Activated T-helper 1 cell treated with Interleukin-2 at 50 U/mL for 16 hours (primary cell): ENCODE results near the gene CACNA1A.

ENCODE experiments used
- DNase-seq: peaks from one replicate; pipeline ENCODE4 v3.0.0-alpha.2; 2020; ENCODE audit warnings: low read depth

CACNA1A gene

GRCh38 chr19:13493516-13494310, 12.6 kb downstream of the CACNA1A start:
- DNase-seq: no peak

DNA sequence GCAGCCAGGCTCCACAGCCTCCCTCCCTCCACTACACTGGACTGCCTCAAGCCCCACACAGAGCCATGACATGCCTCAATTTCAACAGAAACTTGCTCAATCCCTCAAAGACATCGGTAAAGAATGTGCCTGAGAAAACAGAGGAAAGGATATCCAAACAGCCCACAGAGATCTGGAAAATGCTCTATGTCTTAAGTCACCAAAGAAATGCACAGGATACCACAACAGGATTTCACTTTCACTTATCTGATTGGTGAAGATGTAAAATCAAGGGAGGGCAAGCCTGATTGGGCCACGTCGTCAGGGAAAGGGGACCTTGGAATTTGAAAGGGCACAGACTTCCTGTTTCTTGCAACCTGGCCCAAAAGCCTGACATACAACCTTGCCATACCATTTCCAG, 14.2 kb downstream of the CACNA1A start:
- DNase-seq: no peak

DNA sequence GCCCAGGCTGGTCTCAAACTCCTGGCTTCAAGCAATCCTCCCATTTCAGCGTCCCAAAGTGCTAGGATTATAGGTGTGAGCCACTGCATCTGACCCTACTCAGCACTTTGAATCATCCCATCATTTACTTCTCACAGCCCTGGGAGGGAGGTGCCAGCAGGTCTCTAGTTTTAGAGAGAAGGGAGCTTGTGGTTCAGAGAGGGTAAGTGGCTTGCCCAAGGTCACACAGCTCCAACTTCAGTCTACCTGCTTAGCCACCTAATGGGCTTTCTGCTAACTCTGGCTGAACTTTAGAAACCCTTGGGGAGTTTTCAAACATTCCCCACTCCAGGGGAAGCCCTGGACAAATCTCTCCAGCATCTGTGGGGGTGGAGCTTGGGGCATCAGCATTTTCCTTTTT, 18.3 kb downstream of the CACNA1A start:
- no peak for DNase-seq

DNA sequence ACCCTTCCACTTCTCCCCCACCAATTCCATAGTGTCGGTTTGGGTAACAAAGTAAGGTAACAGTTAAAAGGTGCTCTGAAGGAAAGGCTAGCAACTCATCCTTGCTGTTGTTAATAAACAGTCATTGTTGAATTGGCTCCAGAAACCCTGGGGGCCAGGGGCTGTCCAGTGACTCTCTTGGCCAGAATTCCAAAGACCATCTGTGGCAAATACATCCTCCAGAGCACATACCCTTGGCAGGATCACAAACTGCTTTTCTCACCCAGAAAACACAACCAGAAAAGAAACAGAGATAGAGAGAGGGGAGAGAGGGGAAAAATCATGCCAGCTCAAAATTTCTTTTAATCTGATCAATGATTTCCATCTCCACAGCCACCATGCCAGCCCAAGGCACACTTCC, 22.1 kb downstream of the CACNA1A start:
- no peak for DNase-seq

DNA sequence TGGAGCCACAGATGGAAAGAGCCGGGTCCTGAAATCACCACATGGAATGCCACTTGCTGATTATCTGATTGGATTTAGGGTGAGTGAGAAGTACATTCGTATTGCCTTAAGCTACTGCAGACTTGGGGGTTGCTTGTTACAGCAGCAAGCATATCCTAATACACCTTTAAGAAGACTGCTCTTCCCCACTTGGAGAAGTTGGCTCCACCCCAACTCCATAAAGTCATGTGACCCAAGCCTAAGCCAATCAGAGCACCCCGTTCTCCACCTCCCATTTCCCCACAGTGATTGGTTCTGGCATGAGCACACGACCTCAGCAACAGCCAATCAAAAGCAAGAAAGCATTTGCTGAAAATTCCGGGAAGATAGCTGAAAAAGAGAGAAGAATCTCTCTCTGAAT, 23.1 kb downstream of the CACNA1A start:
- DNase-seq: no peak

GRCh38 chr19:13478576-13478975, 27.7 kb downstream of the CACNA1A start:
- DNase-seq: no peak

GRCh38 chr19:13476071-13476470, 30.2 kb downstream of the CACNA1A start:
- no peak for DNase-seq

- DNase-seq: no peak
Measured at GRCh38 chr19:13475044-13475443, 31.2 kb downstream of the CACNA1A start.

GRCh38 chr19:13466697-13467096, 39.6 kb downstream of the CACNA1A start:
- no peak for DNase-seq

DNA sequence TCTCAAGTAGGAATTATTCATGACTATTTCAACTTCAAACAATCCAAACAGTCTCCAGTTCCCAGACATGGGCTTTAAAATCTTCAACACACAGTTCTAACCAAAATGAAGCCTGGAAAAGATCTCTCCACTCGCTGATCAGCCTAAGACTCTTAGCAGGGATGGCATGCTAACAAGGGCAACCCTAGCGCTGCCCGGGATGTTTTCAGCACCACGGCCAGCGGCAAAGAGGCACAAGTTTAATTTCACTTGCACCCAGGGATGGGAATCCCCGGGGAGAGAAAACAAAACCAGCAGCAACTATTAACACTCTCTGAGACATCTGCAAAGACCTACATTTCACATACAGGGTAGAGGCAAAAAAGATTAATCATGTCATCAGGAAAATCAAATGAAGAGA, 43.0 kb downstream of the CACNA1A start:
- DNase-seq: no peak

GRCh38 chr19:13461536-13461935, 44.7 kb downstream of the CACNA1A start:
- no peak for DNase-seq

- no peak for DNase-seq
Measured at GRCh38 chr19:13460045-13460444, 46.2 kb downstream of the CACNA1A start.

DNA sequence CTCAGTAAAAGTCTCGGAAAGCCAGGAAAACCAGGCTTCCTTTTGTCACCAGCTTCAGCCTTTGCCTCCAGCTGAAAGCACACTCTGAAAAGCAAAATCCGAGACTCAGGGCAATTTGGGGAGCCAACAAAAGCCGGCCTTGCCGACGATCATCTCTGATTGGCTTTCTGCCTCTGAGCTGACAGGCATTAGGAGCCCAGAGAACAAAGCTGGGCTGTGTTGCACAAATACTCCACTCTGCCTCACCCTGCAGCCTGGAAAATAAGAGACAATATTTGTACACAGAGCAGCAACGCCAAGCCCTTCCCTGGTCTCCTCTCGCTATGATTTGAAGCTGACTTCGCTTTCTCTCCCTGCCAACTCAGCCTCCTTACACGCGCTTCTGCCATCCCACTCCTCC, 46.9 kb downstream of the CACNA1A start:
- DNase-seq: no peak

DNA sequence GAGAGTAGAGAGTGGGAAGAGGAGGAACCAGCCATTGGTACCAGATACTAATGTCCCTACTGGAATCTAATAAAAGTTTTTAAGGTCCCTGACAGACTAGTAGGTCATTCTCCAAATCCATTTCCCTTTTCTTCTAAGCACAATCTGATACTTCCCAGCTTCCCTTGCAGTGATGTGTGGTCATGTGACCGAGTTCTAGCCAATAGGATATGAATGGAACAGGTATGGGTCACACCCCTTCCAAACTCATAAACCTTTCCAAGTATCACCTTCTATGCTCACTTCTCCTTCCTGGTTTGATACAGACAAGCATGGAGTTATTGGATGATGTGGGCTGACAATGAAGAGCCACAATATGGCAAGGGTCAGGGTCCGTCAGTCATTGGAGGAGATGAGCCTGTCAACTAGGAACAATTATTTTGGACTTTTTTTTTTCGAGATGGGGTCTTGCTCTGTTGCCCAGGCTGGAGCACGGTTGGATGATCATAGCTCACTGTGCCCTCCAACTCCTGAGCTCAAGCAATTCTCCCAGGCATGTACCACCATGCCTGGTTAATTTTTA, 54.8 kb downstream of the CACNA1A start:
- no peak for DNase-seq

DNA sequence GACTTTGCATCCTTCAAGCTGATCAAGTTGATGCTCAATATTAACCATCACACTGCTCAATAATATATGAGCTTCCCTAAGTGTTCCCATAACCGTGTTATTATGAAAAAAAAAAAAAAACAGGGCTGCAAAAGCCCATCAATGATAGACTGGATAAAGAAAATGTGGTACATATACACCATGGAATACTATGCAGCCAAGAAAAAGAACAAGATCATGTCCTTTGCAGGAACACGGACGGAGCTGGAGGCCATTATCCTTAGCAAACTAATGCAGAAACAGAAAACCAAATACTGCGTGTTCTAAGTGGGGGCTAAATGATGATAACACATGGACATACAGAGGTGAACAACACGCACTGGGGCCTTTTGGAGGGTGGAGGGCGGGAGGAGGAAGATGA, 58.3 kb downstream of the CACNA1A start:
- no peak for DNase-seq

- peak; percentile 5 for DNase-seq
Measured at GRCh38 chr19:13441810-13442512, 64.3 kb downstream of the CACNA1A start.

GRCh38 chr19:13437919-13438618, 68.2 kb downstream of the CACNA1A start:
- DNase-seq: no peak

- DNase-seq: no peak
Measured at GRCh38 chr19:13436352-13436751, 69.9 kb downstream of the CACNA1A start.

DNA sequence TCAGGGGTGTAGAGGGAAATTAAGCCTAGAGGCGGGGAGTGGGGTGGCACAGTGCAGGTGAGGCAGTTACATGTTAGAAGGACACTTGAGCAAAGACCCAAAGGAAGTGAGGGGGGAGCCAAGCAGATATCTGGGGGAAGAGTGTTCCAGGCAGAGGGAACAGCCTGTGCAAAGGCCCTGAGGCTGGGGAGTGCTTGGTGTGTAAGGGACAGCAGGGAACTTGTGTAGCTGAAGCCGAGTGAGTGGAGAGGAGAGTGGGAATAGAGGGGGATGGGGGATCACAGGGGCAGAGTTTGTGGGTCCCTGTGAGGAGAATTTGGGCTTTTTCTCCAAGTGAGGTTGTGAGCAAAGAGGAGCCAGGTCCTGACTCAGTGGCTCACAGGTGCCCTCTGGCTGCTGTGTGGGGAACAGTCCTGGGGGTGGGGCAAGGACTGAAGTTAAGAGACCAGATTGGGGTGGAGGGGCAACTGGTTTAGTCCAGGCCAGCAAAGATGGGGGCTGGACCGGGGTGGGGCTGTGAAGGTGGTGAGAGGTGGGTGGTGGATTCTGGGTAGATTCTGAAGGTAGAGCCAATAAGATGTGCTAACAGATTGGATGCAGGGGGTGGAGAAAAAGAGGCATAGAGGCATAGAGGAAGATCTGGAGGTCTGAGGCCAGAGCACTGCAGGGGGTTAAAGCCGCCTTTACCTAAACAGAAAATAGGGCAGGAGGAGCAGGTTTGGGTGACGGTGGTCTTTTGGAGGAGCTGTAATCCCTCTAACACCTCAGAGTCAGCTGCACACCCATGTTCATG, 75.3 kb downstream of the CACNA1A start:
- DNase-seq: peak; percentile 10

DNA sequence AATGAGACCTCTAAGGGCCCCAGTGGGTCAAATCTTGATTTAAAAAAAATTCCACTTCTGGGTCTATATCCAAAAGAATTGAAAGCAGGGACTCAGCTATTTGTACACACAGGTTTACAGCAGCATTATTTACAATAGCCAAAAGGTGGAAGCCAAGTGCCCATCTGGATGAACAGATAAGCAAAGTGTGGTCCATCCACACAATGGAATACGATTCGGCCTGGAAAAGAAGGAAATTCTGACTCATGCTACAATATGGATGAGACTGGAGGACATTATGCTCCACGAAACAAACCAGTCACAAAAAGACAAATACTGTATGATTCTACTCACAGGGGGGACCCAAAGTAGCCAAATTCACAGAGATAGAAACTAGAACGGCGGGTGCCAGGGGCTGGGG, 76.7 kb downstream of the CACNA1A start:
- DNase-seq: no peak

DNA sequence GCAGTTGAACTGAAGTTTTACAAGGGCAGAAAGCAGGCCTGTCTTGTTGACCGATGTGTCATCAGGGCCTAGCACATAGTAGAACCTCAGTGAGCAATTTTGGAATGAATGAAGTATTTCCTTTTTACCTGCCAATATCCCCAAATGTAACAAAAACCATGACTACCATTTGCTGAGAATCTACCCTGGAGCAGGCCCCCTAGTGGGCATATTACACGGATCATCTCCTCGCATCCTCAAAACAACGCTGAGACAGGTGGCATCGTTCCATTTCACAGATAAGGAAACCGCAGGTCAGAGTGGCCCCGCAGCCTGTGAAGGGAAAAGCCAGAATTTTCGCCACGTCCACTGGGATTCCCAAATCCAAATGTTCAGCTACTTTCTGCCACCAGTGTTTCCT, 77.9 kb downstream of the CACNA1A start:
- DNase-seq: no peak
